Endodermal cell (in vitro differentiated cells): Measurements from ENCODE around the gene SH3GL1. TPM values are rescaled to one million over a fixed set of nuclear protein-coding genes. Genes with fewer than 3 reads are reported as not detected.
A peak's percentile ranks its signal among the peaks of the same experiment; 100 is the strongest.

Experiments
- DNase-seq: peaks from one replicate; pipeline ENCODE4 v3.0.0-alpha.2; 2017
- H3K27ac ChIP-seq: 2 replicates; pipeline ENCODE4 v1.5.1; 2013; ENCODE audit warnings: mild to moderate bottlenecking, low read depth, low read length, moderate library complexity
- H3K27me3 ChIP-seq: 2 replicates; pipeline ENCODE4 v1.6.1; 2013; ENCODE audit warnings: mild to moderate bottlenecking, low read length, moderate library complexity; ENCODE audit not compliant: insufficient read depth, control insufficient read depth, poor library complexity, severe bottlenecking
- H3K36me3 ChIP-seq: 2 replicates; pipeline ENCODE4 v1.7.0; 2013; ENCODE audit warnings: mild to moderate bottlenecking, low read length, moderate library complexity; ENCODE audit not compliant: control insufficient read depth, insufficient read depth
- H3K4me1 ChIP-seq: one replicate; pipeline ENCODE4 v1.7.0; 2013; ENCODE audit warnings: low read length; ENCODE audit not compliant: control insufficient read depth, insufficient read depth
- H3K4me3 ChIP-seq: 2 replicates; pipeline ENCODE4 v1.5.1; 2013; ENCODE audit warnings: mild to moderate bottlenecking, low read length, moderate library complexity
- H3K9ac ChIP-seq: 2 replicates; pipeline ENCODE4 v1.6.1; 2013; ENCODE audit warnings: mild to moderate bottlenecking, low read length, moderate library complexity; ENCODE audit not compliant: poor library complexity, severe bottlenecking; ENCODE audit errors: extremely low read depth
- H3K9me3 ChIP-seq: 2 replicates; pipeline ENCODE4 v1.6.1; 2013; ENCODE audit warnings: mild to moderate bottlenecking, low read length, moderate library complexity; ENCODE audit not compliant: control insufficient read depth
- H3K27ac Mint-ChIP-seq: 2 replicates; pipeline ENCODE4 v1.8.0; 2020; ENCODE audit warnings: mixed read lengths
- H3K27me3 Mint-ChIP-seq: 2 replicates; pipeline ENCODE4 v1.8.0; 2021; ENCODE audit warnings: mild to moderate bottlenecking, mixed read lengths; ENCODE audit not compliant: insufficient read depth
- H3K36me3 Mint-ChIP-seq: 2 replicates; pipeline ENCODE4 v1.8.0; 2020; ENCODE audit warnings: low read depth, mixed read lengths
- H3K4me1 Mint-ChIP-seq: 2 replicates; pipeline ENCODE4 v1.8.0; 2020; ENCODE audit warnings: mixed read lengths
- H3K4me3 Mint-ChIP-seq: 2 replicates; pipeline ENCODE4 v1.8.0; 2020; ENCODE audit warnings: mild to moderate bottlenecking, moderate library complexity, mixed read lengths
- H3K9me3 Mint-ChIP-seq: 2 replicates; pipeline ENCODE4 v1.8.0; 2020; ENCODE audit warnings: mild to moderate bottlenecking, mixed read lengths
- WGBS, 2 experiments: methylation state at CpG; one replicate each; pipeline versions ENCODE4 v1.1.5 to v1.1.7; 2013; ENCODE audit warnings: missing lambda C conversion rate in 2 of 2, mixed read lengths in 1 of 2; ENCODE audit not compliant: insufficient coverage in 1 of 2, insufficient read length in 1 of 2; 5-methylcytosine and 5-hydroxymethylcytosine counted together
- total RNA-seq, 2 donors: library from RNA; stranded (reverse); fragmentation: NEBNext Ultra II Directional in 1 of 2; extraction: Animal tissue kit (Norgen Biotek cat#: 25700) in 1 of 2; gene quantifications; 2 replicates in 1 of 2; 3 replicates in 1 of 2; pipeline ENCODE4 v1.2.1, GENCODE V29; 2021
- TF ChIP-seq, protein P1 (sequence below): fragments of 200-600 bp; sonication (generic); conservative IDR thresholded peaks from 2 replicates; pipeline ENCODE4 v1.5.0; 2021; ENCODE audit warnings: antibody characterized with exemption, mild to moderate bottlenecking

The SH3GL1 gene
- total RNA-seq, 2 donors from 2014 or later, result 76.8 to 77.0 TPM

GRCh38 chr19:4328243-4328990 lies 71.9 kb downstream of the SH3GL1 start:
- H3K4me3 Mint-ChIP-seq, result peak overlapping the region; percentile 67
- peaks cover 2% of the 10 kb centered on the region for H3K9me3 Mint-ChIP-seq
- Histone ChIP-seq H3K27ac (no peak overlapping the region), H3K27me3 (peaks cover 17% of the 10 kb centered on the region), H3K9me3 (no peaks in the 10 kb centered on the region), H3K4me1 (no peaks in the 10 kb centered on the region), H3K36me3 (no peaks in the 10 kb centered on the region), H3K9ac (peak overlapping the region; percentile 13), H3K4me3 (peak overlapping the region; percentile 75)
- peak; percentile 98 for DNase-seq
- H3K4me1 Mint-ChIP-seq, result peaks cover 5% of the 10 kb centered on the region
- H3K27me3 Mint-ChIP-seq, result peaks cover 7% of the 10 kb centered on the region
- H3K27ac Mint-ChIP-seq, result peak overlapping the region; percentile 76
- peaks cover 12% of the 10 kb centered on the region for H3K36me3 Mint-ChIP-seq
- TF ChIP-seq, protein P1, sequence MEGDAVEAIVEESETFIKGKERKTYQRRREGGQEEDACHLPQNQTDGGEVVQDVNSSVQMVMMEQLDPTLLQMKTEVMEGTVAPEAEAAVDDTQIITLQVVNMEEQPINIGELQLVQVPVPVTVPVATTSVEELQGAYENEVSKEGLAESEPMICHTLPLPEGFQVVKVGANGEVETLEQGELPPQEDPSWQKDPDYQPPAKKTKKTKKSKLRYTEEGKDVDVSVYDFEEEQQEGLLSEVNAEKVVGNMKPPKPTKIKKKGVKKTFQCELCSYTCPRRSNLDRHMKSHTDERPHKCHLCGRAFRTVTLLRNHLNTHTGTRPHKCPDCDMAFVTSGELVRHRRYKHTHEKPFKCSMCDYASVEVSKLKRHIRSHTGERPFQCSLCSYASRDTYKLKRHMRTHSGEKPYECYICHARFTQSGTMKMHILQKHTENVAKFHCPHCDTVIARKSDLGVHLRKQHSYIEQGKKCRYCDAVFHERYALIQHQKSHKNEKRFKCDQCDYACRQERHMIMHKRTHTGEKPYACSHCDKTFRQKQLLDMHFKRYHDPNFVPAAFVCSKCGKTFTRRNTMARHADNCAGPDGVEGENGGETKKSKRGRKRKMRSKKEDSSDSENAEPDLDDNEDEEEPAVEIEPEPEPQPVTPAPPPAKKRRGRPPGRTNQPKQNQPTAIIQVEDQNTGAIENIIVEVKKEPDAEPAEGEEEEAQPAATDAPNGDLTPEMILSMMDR, result no peak
- 3 to 5% methylated on average over 13 to 47 of the region's 49 CpGs for WGBS, 2 experiments

DNA sequence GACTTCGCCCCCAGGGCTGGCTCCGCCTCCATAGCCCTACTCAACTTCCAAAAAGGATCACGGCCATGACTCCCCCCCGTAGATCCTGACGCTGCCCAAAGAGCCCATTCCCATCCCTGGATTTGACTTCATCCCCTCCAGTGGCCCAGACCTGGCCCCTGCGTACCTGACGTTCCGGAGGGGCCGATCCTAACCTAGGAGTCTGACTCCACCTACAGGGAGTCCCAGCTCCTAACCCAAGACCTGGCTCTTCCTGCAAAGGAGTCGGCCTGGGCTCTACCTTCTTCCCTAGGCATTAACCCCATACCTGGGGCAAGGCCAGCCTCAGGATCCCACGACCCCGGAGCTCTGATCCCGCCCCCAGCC lies 72.5 kb downstream of the SH3GL1 start:
- H3K36me3 ChIP-seq, result no peaks in the 10 kb centered on the region
- TF ChIP-seq, protein P1, result no peak
- peak overlapping the region; percentile 60 for H3K4me3 ChIP-seq
- no peak for DNase-seq
- H3K9me3 ChIP-seq, result no peaks in the 10 kb centered on the region
- H3K27me3 ChIP-seq, result peaks cover 17% of the 10 kb centered on the region
- Mint-ChIP-seq H3K9me3 (peaks cover 2% of the 10 kb centered on the region), H3K36me3 (peaks cover 12% of the 10 kb centered on the region), H3K27me3 (peaks cover 7% of the 10 kb centered on the region), H3K4me3 (peak overlapping the region; percentile 67), H3K4me1 (peaks cover 5% of the 10 kb centered on the region), H3K27ac (peak overlapping the region; percentile 86)
- no peak overlapping the region for H3K9ac ChIP-seq
- H3K4me1 ChIP-seq, result no peaks in the 10 kb centered on the region
- WGBS, 2 experiments, result 21 to 22% methylated on average over 8 to 13 of the region's 13 CpGs
- H3K27ac ChIP-seq, result no peak overlapping the region

- Histone ChIP-seq H3K9ac (no peak overlapping the region), H3K27ac (no peak overlapping the region), H3K4me3 (peak overlapping the region; percentile 60), H3K9me3 (no peaks in the 10 kb centered on the region), H3K36me3 (no peaks in the 10 kb centered on the region), H3K27me3 (peaks cover 17% of the 10 kb centered on the region), H3K4me1 (no peaks in the 10 kb centered on the region)
- WGBS, 2 experiments, result 15 to 19% methylated on average over 12 to 30 of the region's 30 CpGs
- Mint-ChIP-seq H3K27ac (peak overlapping the region; percentile 86), H3K4me1 (peaks cover 5% of the 10 kb centered on the region), H3K36me3 (peaks cover 12% of the 10 kb centered on the region), H3K4me3 (peak overlapping the region; percentile 67), H3K9me3 (peaks cover 2% of the 10 kb centered on the region), H3K27me3 (peaks cover 7% of the 10 kb centered on the region)
- DNase-seq, result peak; percentile 97
- TF ChIP-seq, protein P1, result no peak
Observed at GRCh38 chr19:4327252-4327876, 73.0 kb downstream of the SH3GL1 start.
